DMS153 treated with DMSO at 0.1 percent for 48 hours (cell line): ENCODE data around the gene UGT1A5.

Source experiments
- DNase-seq: peaks from one replicate; lab custom pipeline; 2025; ENCODE audit not compliant: unreplicated experiment; lab: John Stamatoyannopoulos, UW

Gene UGT1A5

DNA sequence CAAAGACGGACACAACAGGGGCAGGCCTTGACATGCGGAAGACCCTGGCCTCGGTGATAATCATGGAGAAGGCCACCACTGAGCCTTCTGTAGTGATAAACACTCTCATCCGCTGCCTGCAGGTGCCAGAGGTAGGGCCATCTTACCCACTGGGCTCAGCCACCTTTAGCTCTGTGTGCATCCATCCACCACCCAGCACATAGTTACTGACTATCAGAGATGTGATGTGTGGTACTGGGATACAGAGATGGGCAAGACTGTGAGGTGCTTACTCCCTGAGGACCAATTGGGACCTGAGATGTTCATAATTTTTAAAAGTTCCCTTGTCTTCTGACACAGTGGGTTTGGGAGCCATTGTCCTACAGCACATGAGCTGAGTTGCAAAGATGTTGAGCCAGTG lies 67.0 kb downstream of the UGT1A5 start:
- DNase-seq: no peak

DNA sequence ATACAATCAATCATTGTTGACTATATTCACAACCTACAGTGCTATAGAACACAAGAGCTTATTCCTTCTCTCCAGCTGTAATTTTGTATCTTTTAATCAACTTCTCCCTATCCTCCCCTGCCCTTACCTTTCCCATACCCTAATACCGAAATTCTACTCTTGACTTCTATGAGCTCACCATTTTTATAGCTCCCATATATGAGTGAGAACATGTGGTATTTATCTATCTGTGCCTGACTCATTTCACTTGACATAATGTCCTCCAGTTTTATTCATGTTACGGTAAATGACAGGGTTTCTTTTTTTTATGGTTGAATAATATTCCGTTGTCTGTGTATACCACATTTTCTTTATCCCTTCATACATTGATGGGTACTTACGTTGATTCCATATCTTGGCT lies 68.1 kb downstream of the UGT1A5 start:
- DNase-seq: no peak

DNA sequence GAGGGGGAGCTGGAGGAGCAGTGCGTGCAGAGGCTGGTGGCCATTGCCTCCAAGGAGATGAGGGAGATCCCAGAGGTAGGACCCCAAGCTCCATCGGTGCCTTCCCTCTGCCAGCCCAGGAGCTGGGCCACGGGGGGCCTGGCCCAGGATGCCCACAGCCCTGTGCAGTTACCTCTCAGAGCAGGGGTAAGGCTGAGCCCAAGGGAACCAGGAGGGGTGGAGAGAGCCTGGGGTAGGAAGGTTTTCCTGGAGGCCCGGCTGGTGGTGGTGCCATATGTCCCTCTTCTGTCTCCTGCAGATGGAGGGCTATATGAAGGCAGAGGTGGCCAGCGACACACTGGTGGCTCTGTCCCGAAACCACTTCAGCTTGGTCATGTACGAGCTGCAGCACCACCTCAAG lies 76.8 kb downstream of the UGT1A5 start:
- DNase-seq: no peak

DNA sequence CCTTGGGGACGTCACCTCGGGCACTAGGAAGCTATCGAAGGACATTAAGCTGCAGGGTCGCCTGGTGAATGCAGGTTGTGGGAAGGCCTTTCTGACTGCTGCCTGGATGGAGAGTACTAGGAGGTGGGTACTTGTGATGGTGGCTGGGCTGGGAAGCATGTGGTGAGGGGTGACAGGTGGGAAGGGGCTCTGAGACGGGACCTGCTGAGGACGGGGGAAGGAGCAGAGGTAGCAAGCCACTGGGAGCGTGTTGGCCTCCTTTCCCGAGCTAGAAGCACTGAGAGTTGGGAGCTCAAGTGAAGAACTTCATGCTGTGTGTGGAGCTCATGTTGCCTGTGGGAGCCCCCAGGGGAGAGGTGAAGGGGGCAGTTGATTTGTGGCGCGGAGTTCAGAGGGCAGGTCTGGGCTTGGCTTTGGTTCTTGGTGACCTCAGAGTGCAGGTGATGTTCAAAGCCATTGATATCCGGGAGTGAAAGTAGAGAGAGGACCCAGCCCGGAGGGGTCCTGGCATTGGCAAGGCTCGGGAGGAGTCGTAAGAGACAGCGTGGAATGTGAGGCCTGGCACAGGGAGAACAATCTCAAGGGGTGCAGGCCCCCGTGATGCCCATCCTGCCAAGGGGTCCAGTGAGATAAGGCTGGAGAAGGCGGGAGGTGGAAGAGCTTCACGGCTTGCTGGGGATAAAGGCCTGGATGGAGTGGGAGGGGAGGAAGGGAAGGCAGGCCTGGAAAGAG lies 78.6 kb downstream of the UGT1A5 start:
- no peak for DNase-seq

DNA sequence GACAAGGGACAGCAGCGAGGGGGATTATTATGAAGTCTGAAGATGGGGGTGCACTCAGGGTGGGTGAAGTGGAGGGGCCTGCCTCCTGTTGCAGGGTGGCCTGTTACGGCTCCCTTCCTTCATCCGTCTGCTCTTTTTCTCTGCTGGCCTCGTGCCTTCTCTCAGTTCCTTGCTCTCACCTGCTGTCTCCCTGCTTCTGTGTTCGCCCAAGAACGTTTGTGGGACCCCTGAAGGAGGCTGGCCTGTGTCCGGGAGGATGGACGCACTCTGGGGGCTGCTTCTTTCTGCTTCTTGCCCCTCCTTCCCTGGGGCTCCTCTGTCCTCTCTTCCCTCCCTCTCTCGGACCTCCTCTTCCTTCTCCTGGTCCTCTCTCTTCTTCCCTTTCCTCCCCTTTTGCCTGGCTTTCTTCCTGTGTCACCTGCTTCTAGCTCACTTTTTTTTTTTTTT lies 79.2 kb downstream of the UGT1A5 start:
- no peak for DNase-seq

DNA sequence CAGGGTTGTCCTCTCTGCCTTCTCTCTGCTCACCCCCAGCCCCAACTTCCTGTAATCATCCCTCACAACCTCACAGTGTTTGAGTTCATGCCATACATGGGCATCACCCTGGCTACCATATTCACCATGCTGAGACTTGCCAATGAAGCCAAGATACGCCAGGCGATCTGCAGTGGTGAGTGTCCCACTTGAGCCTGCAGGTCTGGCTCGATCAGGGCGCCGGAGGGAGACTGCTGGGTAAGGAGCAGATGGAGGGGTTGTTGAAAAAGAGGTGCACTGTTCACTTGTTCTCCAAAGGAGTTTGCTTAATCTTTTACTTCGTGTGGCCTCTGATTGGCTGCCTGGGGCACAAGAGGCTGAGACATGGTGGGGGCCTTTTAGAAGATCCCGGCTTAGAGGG lies 80.0 kb downstream of the UGT1A5 start:
- DNase-seq: no peak

DNA sequence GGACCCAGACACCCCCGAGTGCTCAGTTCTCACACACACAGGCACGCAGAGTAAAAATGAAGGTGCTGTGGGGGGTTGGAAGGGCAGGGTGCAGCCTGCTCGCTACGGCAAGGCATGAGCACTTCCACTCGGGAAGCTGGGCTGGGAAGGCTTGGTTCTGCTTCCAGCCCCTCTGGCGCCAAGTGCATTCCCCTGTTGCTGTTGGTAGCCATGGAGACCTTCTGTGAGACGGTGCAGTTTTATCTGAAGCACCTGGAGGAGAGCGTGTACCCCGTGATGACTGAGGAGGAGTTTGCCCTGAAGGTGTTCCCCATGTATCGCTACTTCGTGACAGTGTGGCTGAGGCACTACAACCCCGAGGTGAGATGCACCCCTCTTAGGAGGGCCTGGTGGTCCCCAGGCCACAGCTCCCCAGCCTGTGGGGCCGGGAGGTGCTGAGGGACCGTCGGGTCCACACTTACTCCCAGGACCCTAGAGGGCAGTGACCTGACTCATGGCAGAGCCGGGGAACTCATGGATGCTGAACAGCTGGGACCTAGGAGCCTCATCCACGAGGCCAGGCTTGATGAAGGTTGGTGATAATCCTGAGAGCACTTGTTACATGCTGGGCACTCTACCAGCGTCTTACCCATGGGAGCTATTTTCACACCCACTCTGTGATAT lies 80.9 kb downstream of the UGT1A5 start:
- DNase-seq: no peak

DNA sequence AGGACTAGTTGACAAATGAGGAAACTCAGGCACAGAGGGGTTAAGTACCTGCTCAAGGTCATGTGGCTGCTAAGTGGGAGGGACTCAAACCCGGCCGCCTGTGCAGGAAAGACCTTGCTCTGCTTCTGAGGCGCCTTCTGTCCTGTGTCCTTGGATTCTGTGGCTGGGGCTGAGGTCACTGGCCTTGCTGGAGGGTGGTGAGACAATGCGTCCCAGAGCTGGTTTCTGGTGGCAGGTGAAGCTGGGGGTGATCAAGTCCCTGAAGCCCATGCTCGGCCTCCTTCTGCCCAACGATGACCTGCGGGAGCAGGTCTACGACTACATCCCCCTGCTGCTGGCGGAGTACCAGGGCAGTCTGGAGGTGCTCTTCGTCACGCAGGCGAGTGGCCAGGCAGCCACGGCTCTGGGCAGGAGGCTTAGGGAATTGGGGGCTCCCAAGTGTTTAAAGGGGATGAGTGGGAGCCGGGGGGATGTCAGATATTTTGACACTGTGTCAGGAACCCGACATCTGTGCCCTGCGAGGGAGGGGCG lies 81.5 kb downstream of the UGT1A5 start:
- no peak for DNase-seq

DNA sequence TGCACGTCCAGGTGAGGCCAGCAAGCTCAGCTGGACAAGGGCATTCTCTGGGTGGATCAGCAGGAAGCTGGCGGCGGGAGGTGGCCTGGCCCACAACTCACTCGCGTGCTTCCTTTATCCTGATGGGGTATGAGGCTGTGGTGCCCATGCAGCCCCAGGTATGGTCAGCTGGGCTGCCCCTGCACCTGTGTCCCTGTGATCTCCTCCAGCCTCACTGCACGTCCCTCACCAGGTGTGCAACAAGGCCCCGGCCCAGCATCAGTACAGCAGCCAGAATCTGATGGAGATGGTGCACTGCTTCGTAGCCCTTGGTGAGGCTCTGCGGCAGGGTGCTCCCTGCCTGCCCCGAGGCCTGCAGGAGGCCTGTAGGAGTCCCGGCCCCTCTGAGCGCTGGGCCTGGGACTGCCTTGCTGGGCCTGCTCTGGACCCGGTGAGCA lies 83.0 kb downstream of the UGT1A5 start:
- DNase-seq: no peak

DNA sequence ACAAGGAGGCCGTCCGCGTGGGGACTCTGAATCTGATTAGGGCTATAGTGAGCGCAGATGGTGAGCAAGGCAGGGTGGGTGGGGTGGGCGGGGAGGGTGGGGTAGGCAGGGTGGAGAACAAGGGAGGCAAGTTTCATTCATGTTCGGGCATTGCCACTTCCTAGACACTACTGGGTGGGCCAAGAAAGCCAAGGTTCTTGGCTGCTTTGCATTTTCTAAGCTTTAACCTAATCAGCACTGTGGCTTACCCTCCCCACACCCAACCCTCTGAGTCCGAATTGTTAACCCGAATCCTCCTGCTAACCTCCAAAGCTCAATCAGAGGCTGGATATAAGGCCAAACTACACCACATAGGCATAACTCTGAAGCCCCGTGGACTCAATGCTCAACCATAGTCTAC lies 83.5 kb downstream of the UGT1A5 start:
- DNase-seq: no peak

DNA sequence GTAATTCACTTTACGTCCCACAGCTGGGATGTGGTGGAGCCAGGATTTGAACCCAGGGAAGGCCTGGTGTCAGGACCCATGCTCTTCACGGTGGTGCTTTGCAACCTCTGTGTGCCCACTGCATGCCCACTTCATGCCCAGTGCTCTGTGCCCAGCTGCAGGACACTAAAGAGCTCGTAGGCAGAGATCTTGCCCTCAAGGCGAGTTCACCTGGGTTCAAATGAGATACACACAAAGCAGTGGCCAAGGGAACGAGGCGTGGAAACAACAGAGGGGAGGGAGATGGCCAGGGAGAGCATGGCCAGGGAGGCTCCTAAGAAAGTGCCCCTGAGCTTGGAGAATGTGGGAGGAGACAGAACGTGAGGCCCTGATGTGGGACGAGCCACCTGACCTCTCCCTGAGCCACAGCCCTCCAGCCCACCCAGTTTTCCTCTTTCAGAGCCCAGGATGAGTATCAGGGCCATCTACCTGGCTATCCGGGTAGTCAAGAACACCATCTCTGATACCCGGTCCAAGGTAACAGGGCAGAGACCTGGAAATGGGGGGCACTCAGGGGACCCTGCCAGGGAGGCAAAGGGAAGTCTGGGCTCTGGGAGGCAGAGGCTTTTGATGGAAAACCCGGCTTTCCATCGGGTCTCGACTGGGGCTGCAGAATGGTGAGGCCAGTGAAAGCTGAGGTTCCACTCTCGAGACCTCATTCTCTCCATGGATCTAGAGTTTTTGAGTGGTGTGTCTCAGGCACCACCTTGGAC lies 85.8 kb downstream of the UGT1A5 start:
- DNase-seq: no peak

DNA sequence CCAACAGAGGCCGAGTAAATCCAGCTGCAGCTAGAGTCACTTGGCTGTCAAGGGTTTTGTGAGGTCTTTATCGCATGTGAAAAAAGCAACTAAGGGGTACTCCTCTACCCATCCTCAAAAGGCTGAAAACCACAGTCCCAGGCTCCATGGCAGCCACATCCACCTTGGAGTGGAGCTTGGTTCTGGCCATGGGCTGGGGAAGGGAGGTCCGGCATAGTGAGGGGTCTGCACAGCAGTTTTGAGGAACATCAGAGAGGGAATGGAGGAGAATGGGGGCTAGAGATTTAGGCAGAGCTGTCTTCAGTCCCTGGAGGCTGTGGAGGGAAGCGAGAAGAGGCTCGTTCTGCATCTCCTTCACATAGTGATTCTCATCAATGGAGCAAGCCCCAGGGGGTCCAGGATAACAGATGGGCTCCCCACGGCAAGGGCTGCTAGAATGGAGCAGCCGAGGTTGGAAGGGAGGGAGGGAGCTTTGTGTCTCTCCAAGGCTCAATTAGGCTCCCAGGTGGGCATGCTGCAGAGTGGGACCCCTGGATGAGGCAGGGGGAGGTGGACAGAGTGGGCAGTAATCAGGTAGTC lies 86.5 kb downstream of the UGT1A5 start:
- DNase-seq: no peak

DNA sequence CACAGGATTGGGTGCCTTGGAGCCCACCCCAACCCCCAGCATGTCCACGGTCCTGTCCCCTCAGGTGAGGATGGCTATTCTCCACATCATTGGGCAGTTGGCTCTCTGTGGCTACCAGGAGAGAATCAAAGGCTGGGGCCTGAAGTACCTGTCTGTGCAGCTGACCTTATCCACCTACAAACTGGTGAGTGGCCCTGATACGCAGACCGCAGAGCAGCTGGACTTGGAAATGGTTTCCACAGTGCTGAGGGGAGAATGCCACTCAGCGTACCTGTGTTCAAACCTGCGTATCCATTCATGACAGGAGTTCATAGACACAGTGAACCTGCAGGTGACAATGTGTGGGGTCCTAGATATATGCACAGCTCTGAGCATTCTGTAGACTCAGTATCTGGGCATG lies 87.0 kb downstream of the UGT1A5 start:
- no peak for DNase-seq

DNA sequence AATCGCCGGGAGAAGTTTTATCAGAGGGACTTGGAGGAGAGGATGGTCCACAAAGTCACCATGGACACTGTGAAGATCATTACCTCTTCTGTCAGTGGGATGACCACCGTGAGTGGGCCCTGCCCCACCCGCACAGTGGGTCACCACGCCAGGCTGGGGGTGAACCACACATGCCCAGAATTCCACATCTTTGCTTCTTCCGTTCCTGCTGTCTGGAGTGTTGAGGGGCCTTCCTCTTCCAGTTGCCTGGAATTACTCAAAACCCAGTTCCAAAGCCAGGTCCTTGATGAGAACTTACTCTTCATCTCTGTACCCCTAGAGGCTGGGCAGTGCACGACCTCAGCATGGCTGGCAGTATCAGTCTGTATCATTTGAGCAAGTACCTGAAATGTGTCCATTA lies 87.5 kb downstream of the UGT1A5 start:
- no peak for DNase-seq

DNA sequence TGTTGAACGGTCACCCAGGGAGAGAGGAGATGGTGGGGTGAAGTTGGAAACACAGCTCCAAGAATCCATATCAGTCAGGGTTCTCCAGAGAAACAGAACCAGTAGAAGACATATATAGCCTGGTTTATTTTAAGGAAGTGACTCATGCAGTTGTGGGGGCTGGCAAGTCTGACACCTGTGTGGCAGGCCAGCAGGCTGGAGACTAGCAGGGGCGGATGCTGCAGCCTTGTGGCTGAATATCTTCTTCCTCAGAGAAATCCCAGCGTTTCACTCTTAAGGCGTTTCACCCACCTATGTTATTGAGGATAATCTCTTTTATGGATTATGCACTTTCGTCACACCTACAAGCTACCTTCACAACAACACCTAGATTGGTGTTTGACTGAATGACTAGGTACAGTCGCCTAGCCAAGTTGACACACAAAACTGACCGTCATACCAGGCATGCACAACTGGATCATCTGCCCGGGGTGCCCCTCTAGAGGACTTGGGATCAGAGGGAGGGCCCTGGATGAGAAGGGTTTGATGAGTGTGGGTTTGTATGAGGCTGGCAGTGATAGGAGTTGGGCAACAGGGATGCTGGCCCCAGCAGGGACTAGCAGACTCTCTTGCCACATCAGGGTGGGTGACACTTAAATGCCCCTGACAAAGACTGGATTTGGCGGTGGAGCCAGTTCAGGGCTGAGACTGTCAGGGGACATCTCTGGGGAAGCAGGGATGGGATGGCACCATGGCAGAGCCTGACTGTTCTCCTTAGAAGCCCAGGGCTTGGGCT lies 88.8 kb downstream of the UGT1A5 start:
- DNase-seq: no peak

DNA sequence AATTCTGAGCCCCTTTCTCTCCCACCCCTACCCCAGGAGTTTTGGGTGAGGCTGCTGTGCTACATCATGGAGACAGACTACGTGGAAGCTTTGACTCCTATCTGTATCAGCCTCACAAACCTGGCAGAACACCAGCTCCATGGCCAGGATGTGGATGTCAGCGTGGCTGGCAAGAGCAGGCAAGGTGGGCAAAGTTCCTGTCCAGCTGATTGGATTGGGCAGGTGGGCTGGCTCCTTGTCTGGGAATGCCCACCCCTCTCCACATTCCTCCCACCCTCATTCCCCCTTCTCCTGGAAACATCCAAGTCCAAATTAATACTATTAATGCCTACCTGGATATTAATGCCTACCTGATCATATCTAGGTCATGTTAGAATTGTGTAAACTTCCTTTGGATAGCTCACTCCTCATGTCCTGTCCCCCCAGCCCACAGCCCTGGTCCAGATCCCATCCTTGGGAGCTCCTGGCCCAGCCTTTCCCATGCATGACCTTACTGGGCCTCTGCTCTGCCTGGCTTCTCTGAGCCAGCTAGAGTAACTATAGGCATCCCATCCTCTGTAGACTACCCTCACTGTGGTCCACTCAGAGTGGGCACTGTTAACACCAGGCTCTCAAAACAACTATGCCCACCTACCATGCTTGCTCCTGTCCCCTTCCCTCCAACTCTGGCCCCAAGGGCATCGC lies 89.6 kb downstream of the UGT1A5 start:
- DNase-seq: no peak

DNA sequence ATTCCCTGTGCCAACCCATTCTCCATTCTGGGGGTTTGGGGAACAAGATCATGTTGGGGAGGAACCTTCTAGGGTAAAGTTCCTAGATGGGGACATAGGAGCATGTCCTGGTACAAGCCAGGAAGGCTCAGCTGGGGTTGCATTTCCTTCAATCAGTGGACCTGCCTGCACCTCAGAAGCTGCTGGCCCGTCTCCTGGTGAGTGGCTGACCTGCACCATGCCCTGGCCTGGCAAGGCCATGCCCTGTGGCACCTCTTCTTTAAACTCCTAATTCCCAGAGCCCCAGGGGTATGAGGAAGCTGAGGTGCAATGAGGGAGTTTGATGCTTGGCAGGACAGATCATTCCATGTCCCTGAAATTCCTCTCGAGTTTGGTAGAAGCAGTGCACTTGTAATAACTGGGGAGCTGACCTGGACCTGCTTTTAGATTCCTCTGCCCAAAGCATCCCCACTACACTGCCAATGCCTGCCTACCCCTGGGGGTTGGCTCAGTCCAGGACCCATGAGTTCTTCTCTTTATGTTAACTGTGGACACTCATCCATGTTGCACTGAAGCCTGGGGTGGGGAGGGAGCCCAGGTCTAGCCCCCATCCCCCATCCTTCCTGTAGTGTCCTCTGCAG lies 90.7 kb downstream of the UGT1A5 start:
- no peak for DNase-seq

DNA sequence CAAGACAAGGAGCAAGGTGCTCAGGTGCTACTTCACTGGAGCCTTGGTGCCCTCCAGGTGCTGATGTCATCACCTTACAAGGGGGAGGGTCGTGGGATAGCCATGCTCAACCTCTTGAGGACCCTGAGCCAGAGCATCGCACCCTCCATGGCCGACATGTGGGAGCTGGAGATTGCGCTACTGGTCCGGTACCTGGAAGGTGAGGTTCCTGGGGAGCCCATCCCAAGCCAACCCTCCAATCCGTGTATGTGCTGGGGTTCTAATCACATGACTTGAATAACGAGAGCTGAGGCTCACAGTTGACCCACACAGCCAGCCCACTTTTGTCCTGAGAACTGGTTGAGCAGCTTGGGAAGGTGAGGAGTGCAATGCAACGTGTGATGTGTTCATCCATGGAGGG lies 91.3 kb downstream of the UGT1A5 start:
- no peak for DNase-seq

DNA sequence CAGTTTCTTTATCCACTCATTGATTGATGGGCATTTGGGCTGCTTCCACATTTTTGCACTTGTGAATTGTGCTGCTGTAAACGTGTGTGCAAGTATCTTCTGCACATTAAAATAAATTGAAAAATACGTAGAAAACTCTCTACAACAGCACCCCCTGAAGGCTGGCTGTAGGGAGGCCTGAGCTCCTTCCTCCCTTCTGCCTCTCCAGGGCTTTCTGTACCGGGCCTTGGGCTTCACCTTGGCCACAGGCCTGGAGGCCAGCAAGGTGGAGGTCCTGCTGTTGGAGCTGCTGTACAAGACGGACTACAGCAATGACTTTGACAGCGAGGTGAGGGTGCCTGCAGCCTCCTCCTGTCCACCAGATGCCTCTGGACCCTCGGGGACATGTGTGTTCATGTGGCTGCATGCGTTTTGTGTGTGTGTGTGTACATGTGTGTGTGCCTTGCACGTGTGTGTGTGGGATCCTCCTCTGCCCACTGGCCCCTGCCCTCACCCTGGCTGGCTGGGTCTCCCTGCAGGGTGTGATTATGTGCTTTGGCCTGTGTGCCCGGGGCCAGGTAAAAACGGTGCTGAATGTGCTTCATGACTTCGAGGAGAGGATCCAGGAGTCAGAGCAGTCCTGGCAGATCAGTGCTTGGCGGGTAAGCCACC lies 94.6 kb downstream of the UGT1A5 start:
- no peak for DNase-seq
